Activated gamma-delta T cell treated with anti-CD3 and anti-CD28 coated beads, Interleukin-2, amount 50 U/mL, for 16 hours (primary cell): ENCODE measurements around the gene LSS.
"Not testable (repeated sequence)": the region's sequence is repeated elsewhere in the genome, so short reads cannot be mapped to it uniquely, and the experiment has no call there.

Source experiments
- DNase-seq: peaks from one replicate; pipeline ENCODE4 v3.0.0-alpha.2; 2020; ENCODE audit warnings: low read depth

The LSS gene

GRCh38 chr21:46152927-46153246, 75.7 kb downstream of the LSS start:
- DNase-seq, result no peak

DNA sequence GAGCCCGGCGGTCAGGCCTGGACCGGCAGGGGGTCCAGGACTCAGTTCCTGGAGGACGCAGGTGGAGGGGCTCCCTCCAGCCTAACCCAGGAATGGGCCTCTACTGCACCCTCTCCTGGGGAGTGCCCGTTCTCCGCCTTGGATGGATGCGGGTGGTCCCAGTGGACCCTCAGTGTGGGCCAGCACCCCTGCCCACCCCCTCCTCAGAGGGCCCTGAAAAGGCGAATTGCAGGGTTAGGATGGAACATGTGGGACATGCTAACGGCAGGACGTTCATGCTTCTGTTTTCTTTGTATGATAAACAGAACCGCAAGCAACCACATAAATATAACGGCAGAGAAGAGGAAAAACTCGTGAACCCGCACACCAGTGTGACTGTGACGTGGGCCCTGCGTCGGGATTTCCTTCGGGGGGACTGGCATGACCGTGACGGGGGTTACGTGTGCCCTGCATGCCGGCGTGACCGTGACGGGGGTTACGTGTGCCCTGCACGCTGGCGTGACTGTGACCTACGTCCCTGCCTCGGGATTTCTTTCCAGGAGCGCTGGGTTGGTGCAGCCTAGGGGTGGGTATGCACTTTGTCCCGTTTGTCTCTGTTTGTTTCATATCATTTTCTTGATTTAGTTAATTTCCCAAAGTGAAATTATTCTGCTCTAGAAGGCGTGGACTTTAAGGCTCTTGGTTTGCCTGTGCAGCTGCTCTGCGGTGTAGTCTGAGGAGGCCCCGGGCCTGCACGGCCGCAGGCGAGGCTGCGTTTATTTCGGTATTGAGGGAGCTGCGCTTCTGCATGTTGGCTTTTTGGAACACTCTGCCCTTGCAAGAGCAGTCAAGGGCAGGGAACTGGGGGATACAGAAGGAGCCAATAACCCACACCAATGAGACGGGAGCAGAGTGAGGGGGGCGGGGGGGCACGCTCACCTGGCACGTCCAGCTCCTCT, 76.3 kb downstream of the LSS start:
- DNase-seq, result no peak

- DNase-seq, result no peak
Measured at GRCh38 chr21:46151261-46151988, 77.1 kb downstream of the LSS start.

DNA sequence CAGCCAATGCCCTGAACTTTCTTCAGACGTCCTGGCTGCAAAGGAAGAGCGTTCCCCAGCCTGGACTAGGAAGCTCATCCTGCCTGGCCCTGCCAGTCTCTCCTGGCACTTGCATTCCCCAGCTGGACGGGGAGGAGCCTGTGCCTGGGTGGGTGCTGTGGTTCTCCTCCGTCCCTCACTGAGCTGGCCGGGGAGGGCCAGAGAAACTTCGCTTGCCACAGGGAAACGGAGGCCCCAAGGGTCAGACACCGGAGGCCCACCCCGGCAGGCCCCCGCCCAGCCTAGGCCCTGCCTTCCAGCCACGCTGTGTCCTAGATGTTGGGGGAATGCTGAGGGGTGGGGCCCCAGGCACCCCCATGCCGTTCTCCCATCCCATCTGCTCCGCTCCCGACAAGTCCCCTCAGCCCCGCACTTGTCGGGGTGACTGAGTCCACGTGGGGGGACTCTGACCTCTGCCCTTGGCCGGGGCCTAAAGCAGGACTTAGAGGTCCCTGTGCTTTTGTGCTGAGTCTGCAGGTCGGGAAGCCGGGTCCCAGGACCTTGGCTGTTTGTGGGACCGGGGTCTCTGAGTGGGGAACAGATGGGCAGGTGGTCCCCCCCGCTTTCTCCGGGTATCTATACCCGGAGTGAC, 78.0 kb downstream of the LSS start:
- no peak for DNase-seq

DNA sequence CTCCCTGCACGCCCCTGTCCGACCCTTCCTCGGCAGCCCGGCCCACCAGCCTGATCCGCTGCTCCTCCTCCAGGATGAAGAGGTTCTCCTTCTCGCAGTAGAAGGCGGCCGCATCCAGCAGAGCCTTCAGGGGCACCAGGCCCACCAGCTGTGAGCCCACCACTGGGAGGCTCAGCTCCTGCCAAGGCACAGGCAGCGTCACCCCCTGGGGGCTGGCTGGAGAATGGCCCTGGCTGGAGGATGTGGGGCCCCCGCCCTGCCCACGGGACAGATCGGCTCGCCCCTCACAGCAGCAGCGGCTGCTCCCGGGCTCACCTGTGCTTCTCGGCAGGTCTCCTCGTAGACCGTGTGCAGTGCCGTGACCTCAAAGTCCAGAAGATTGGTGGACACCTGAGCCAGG, 78.5 kb downstream of the LSS start:
- no peak for DNase-seq

DNA sequence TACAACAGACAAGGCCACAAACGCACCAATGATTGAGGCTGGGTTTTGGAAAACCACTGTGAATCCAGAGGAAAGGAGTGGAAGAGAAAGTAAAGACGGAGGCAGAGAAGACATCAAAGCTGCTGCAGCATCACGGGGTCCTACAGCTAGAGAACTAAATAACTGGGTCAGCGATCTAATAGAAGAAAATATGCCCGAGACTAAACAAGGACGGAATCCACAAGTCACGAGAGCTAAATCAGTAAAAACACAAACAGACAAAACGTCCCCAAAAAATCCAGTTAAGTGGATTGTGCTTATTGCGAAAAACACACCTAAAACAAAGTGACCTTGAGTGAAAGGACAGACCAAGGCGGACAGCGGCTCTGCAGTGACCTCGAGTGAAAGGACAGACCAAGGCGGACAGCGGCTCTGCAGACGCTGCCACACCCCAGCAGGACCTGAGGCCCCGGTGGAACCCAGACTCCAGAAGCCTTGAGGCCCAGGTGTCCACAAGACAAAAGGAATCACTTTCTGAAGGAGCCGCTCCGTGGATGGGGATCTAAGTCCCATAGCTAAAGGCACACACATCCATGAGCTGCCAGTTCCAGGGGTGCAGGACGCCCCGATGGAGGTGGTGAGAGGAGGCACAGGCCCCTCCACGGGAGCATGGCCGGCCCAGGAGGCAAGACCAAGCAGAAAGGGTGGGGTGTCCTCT, 79.2 kb downstream of the LSS start:
- no peak for DNase-seq

DNA sequence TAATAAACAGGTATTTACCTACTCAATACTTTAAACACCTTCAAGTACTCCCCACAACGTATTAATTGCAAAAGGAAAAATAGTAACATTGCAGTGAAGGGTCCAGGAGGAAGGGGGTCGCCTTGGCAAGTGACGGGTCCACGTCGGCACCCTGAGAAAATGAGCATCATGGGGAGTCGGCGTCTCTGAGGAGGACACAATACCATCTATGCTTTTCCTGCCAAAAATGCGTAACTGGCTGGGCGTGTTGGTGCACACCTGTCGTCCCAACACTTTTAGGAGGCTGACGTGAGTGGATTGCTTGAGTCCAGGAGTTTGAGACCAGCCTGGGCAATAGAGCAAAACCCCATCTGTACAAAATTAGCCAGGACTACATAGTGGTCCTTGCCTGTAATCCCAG, 80.5 kb downstream of the LSS start:
- no peak for DNase-seq

DNA sequence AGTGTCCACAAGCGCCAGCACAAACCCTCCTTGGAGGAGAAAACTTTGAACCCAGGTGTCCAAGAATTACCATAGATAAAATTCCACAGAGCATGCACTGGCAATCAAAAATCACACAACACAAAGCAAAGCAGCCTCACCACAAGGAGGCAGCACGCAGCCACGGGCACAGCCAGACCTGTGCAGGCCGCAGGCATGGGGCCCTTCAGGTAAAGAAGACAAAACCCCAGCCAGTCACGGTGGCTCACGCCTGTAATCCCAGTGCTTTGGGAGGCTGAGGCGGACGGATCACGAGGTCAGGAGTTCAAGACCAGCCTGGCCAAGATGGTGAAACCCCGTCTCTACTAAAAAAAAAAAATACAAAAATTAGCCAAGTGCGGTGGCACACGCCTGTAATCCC, 81.1 kb downstream of the LSS start:
- not testable (repeated sequence) for DNase-seq

DNA sequence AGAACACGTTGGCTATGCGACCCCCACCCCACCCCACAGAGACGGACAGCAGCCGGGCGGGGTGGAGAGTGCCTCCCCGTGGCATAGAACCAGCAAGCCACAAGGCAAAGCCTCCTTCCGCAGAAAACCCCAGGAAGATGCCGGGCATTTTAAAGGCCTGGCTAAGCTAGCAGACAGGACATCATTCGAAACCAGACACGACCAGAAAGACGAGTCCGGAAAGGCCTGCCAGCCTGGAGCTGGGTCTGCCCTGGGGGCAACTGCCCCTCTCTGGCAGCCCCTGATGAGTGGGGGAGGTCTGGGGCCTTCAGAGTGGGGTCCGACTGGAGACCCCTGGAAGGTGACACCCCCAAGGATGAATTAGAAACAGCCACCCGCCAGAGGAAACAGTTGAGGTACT, 81.7 kb downstream of the LSS start:
- DNase-seq, result no peak

- no peak for DNase-seq
Measured at GRCh38 chr21:46145840-46146691, 82.5 kb downstream of the LSS start.

DNA sequence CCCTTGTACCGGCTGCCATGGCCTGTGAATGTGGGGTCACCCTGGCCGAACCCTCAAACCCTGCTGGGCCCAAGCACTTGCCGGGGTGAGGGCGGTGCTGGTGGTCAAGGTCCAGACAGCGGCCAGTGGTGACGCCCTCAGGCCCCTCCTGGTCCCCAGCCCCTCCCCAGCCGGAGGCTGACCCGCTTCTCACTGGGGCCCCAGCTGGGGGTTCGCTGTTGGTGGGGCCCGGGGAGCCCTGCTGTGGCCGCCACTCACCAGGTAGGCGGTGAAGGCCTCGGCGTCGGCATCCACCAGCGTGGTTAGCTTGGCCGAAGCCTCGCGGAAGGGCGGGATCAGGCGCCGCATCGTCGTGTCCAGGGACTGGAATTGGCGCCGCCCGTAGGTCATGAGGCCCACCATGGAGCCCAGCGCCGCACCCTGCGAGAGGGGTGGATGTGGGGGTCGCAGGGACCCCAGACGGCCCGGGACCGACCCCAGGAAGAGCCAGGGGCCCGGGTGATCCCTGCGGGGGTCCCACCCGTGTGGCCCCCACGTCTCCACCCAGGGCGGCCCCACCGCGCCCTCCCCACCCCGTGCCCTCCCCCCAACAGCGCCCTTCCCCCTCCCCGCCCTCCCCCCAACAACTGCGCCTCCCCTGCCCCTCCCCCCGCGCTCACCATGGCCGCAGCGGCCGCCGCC, 83.3 kb downstream of the LSS start:
- DNase-seq, result no peak

DNA sequence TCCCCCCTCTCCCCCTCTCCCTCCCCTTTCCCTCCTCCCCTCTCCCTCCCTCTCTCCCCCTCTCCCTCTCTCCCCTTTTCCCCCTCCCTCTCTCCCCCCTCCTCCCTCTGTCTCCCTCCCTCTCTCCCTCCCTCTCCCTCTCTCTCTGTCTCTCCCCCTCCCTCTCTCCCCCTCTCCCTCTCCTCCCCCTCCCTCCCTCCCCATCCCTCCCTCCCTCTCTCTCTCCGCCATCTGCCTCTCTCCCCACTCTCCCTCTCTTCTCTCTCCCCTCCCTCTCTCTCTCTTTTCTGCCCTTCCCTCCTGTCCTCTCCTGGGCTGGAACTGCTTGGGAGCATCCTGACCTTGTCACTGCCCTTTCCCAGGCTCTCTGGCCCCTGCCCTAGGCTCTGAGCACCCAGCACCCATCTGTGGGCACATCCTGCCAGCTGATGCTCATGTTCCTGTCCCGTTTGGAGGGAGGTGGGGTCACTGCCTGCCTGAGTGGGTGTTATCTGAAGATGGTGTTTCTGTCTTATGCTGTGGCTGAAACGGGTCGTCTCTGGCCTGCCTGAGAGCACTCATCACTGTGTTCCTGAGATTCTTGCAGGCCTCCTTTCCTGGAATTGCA, 84.0 kb downstream of the LSS start:
- no peak for DNase-seq

- DNase-seq, result no peak
Measured at GRCh38 chr21:46142582-46143473, 85.7 kb downstream of the LSS start.

DNA sequence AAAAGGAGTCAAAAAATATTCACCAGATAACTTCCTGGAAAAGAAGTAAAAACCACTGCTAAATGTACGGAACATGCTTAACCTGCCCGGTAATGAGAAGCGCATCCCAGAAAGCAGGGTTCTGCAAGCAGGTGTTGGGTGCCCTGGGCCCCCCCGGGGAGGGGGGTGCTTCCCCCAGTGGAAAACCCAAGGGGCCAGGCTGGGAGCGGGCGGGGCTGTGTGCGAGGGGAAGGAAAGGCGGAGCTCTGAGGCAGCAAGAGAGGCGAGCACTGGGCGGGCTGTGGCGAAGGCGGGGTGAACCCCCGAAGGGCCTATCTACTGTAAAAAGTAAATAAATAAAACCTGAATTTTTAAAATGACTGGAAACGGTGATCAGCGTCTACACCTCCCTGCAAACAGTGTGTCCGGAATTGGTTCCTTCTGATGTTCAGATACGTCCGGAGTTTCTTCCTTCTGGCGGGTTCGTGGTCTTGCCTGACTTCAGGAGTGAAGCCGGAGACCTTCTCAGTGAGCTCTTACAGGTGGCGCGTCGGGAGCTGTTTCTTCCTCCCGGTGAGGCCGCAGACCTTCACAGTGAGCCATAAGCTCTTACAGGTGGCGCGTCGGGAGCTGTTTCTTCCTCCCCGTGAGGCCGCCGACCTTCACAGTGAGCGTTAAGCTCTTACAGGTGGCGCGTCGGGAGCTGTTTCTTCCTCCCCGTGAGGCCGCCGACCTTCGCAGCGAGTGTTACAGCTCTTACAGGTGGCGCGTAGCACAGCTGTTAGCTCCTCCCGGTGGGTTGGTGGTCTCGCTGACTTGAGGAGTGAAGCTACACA, 86.6 kb downstream of the LSS start:
- DNase-seq, result no peak

- DNase-seq, result not testable (repeated sequence)
Measured at GRCh38 chr21:46140352-46141003, 88.1 kb downstream of the LSS start.

GRCh38 chr21:46139686-46140085, 88.9 kb downstream of the LSS start:
- DNase-seq, result no peak

- DNase-seq, result no peak
Measured at GRCh38 chr21:46138383-46138970, 90.1 kb downstream of the LSS start.
